ENCODE measurements around the gene KCNIP1.

KCNIP1 gene

DNA sequence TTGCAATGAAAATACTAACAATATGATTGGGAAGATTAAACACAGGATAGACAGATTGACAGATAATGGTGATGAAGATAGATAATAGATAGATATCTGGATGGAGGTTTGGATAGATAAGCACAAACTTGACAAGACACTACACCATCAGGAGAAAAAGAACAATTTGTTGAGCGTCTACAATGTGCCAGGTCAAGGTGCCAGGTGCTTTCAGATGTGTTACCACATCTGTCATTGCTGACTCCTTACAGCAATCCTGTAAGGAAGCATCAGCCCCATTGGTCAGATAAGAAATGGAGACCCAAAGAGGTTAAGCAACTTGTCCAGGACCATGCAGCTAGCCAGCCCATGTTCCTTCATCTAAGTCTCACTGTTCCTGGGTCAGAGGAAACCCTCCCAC lies 278.1 kb downstream of the KCNIP1 start:
- H3K18ac ChIP-seq (ENCODE audit: low read depth in 1 of 2, low read length in 2 of 2), result no peak overlapping the region
- H2BK5ac ChIP-seq (ENCODE audit: low read depth, low read length, poor library complexity, severe bottlenecking), result no peak overlapping the region
- DNase-seq, result no peak
- H3K4me1 ChIP-seq (ENCODE audit: control insufficient read depth, insufficient read depth, low read depth, low read length), result peaks cover 2% of the 10 kb centered on the region
- H3K9ac ChIP-seq (ENCODE audit: low read length), result no peak overlapping the region
- no peak overlapping the region for H4K8ac ChIP-seq (ENCODE audit: low read length)
- H2BK12ac ChIP-seq (ENCODE audit: low read length in 2 of 2), result no peak overlapping the region
- H3K4me2 ChIP-seq (ENCODE audit: low read length, poor library complexity, severe bottlenecking), result no peak overlapping the region
- no peaks in the 10 kb centered on the region for H3K79me1 ChIP-seq (replicated peaks; ENCODE audit: low read length, poor library complexity, severe bottlenecking)
- no peak overlapping the region for H2BK15ac ChIP-seq (ENCODE audit: low read depth, poor library complexity, severe bottlenecking)
- no peak overlapping the region for H2AFZ ChIP-seq (ENCODE audit: low read depth, low read length)
- no peaks in the 10 kb centered on the region for H3K9me3 ChIP-seq (ENCODE audit: control insufficient read depth, low read length)
- no peak overlapping the region for H3K4ac ChIP-seq (ENCODE audit: low read depth in 1 of 2, low read length in 2 of 2)
- WGBS, result 48% methylated on average over 1 of the region's 1 CpG
- no peak overlapping the region for H3K27ac ChIP-seq (ENCODE audit: low read length, poor library complexity, severe bottlenecking)
- no peak overlapping the region for H4K91ac ChIP-seq (ENCODE audit: low read length)
- no peak overlapping the region for H2AK5ac ChIP-seq (ENCODE audit: low read length, severe bottlenecking)
- H3K23ac ChIP-seq (ENCODE audit: low read length in 2 of 2), result no peak overlapping the region
- H3K27me3 ChIP-seq (ENCODE audit: control insufficient read depth in 1 of 2, insufficient read depth in 1 of 2, low read length in 2 of 2), result peaks cover 3 to 21% of the 10 kb centered on the region in 2 experiments
- H2BK120ac ChIP-seq (ENCODE audit: low read depth, low read length), result no peak overlapping the region
- H3K4me3 ChIP-seq (ENCODE audit: insufficient read depth in 1 of 2, low read depth in 1 of 2, low read length in 2 of 2), result no peak overlapping the region
- H3K36me3 ChIP-seq (ENCODE audit: control insufficient read depth in 1 of 2, insufficient read depth in 2 of 2, low read depth in 1 of 2, low read length in 2 of 2), result no peaks in the 10 kb centered on the region
- H3K14ac ChIP-seq (ENCODE audit: low read length in 2 of 2), result no peak overlapping the region

DNA sequence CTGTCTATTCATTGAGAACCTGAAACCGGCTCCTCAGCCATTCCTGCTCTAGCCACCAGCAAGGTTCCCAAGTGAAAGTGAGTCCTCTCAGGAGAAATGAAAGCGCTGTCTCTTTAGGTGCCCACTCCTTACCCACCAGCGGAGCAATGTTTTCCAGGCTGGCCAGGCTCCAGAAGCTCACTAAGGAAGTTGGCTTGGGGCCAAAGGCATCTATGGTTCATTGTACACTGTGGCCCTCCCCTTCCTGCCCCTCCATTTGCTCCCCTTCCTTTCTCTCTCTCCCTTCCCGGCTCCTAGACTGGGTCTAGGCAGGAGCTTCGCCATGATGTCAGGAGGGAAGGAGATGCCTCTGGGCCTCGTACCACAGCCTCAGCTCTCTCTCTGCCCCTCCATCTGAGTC lies 278.6 kb downstream of the KCNIP1 start:
- Histone ChIP-seq H3K23ac (ENCODE audit: low read length in 2 of 2) (no peak overlapping the region), H3K27me3 (ENCODE audit: control insufficient read depth in 1 of 2, insufficient read depth in 1 of 2, low read length in 2 of 2) (peaks cover 3 to 18% of the 10 kb centered on the region in 2 experiments), H4K91ac (ENCODE audit: low read length) (no peak overlapping the region), H2BK15ac (ENCODE audit: low read depth, poor library complexity, severe bottlenecking) (no peak overlapping the region), H3K14ac (ENCODE audit: low read length in 2 of 2) (no peak overlapping the region), H2AFZ (ENCODE audit: low read depth, low read length) (no peak overlapping the region), H3K9me3 (ENCODE audit: control insufficient read depth, low read length) (no peaks in the 10 kb centered on the region), H2BK12ac (ENCODE audit: low read length in 2 of 2) (no peak overlapping the region), H3K27ac (ENCODE audit: low read length, poor library complexity, severe bottlenecking) (no peak overlapping the region), H2BK120ac (ENCODE audit: low read depth, low read length) (no peak overlapping the region), H3K18ac (ENCODE audit: low read depth in 1 of 2, low read length in 2 of 2) (no peak overlapping the region), H3K4me3 (ENCODE audit: insufficient read depth in 1 of 2, low read depth in 1 of 2, low read length in 2 of 2) (no peak overlapping the region), H3K36me3 (ENCODE audit: control insufficient read depth in 1 of 2, insufficient read depth in 2 of 2, low read depth in 1 of 2, low read length in 2 of 2) (no peaks in the 10 kb centered on the region), H2AK5ac (ENCODE audit: low read length, severe bottlenecking) (no peak overlapping the region), H3K4me1 (ENCODE audit: control insufficient read depth, insufficient read depth, low read depth, low read length) (peaks cover 2% of the 10 kb centered on the region), H2BK5ac (ENCODE audit: low read depth, low read length, poor library complexity, severe bottlenecking) (no peak overlapping the region), H4K8ac (ENCODE audit: low read length) (no peak overlapping the region), H3K4me2 (ENCODE audit: low read length, poor library complexity, severe bottlenecking) (no peak overlapping the region), H3K4ac (ENCODE audit: low read depth in 1 of 2, low read length in 2 of 2) (no peak overlapping the region), H3K9ac (ENCODE audit: low read length) (no peak overlapping the region), H3K79me1 (replicated peaks; ENCODE audit: low read length, poor library complexity, severe bottlenecking) (no peaks in the 10 kb centered on the region)
- 96% methylated on average over 5 of the region's 6 CpGs for WGBS
- DNase-seq, result no peak

DNA sequence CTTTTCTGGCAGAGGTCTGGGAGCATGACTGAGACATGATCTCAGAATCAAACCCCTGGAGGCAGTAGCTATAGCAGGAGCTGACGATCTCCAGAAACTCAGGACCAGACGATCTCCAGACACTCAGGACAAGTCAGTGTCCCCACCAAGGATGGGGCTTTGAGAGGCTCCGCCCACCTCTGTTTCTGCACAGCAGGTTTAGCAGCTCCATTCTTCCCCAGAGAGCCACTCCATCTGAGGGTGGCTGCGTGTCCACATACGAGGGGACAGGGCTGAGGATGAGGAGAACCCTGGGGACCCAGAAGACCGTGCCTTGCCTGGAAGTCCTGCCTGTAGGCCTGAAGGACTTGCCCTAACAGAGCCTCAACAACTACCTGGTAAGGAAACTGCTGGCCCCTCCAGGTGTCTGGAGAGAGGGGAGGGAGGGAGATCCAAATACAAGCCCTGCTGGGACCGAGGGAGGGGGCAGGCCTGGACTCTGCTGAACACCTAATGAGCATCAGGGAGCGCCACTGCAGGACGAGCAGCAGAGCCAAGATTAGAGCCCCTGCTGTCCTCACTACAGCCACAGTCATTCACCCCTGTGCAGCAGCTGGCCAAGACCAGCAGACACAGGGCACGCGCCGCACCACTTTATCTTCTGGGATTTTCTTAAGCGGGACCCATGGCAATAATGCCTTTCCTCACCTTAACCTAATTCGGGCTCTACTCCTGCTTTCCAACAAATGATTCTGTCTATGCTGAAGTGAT lies 279.9 kb downstream of the KCNIP1 start, which contains the start of gene GABRP:
GABRP (plus strand) TSS at position 228 of the 750 bp plus-strand sequence. CDS start 4,891 bp downstream, outside the sequence.
- Histone ChIP-seq H3K4me3 (ENCODE audit: insufficient read depth in 1 of 2, low read depth in 1 of 2, low read length in 2 of 2) (no peak within 1 kb of the TSS), H4K91ac (ENCODE audit: low read length) (no peak within 1 kb of the TSS), H3K9me3 (ENCODE audit: control insufficient read depth, low read length) (no peaks in the 10 kb centered on the region), H3K4me2 (ENCODE audit: low read length, poor library complexity, severe bottlenecking) (no peak within 1 kb of the TSS), H3K9ac (ENCODE audit: low read length) (no peak within 1 kb of the TSS), H3K4ac (ENCODE audit: low read depth in 1 of 2, low read length in 2 of 2) (no peak within 1 kb of the TSS), H3K4me1 (ENCODE audit: control insufficient read depth, insufficient read depth, low read depth, low read length) (peaks cover 2% of the 10 kb centered on the region), H3K23ac (ENCODE audit: low read length in 2 of 2) (no peak within 1 kb of the TSS), H2BK12ac (ENCODE audit: low read length in 2 of 2) (no peak within 1 kb of the TSS), H3K27me3 (ENCODE audit: control insufficient read depth in 1 of 2, insufficient read depth in 1 of 2, low read length in 2 of 2) (peaks cover 3 to 18% of the 10 kb centered on the region in 2 experiments), H2AK5ac (ENCODE audit: low read length, severe bottlenecking) (no peak within 1 kb of the TSS), H3K79me1 (replicated peaks; ENCODE audit: low read length, poor library complexity, severe bottlenecking) (no peaks in the 10 kb centered on the region), H2BK5ac (ENCODE audit: low read depth, low read length, poor library complexity, severe bottlenecking) (no peak within 1 kb of the TSS), H2BK15ac (ENCODE audit: low read depth, poor library complexity, severe bottlenecking) (no peak within 1 kb of the TSS), H3K18ac (ENCODE audit: low read depth in 1 of 2, low read length in 2 of 2) (no peak within 1 kb of the TSS), H3K27ac (ENCODE audit: low read length, poor library complexity, severe bottlenecking) (no peak within 1 kb of the TSS), H3K36me3 (ENCODE audit: control insufficient read depth in 1 of 2, insufficient read depth in 2 of 2, low read depth in 1 of 2, low read length in 2 of 2) (no peaks in the 10 kb centered on the region), H3K14ac (ENCODE audit: low read length in 2 of 2) (no peak within 1 kb of the TSS), H2AFZ (ENCODE audit: low read depth, low read length) (no peak within 1 kb of the TSS), H4K8ac (ENCODE audit: low read length) (no peak within 1 kb of the TSS), H2BK120ac (ENCODE audit: low read depth, low read length) (no peak within 1 kb of the TSS)
- 76% methylated on average over 13 of the region's 14 CpGs for WGBS
- DNase-seq, result no peak

DNA sequence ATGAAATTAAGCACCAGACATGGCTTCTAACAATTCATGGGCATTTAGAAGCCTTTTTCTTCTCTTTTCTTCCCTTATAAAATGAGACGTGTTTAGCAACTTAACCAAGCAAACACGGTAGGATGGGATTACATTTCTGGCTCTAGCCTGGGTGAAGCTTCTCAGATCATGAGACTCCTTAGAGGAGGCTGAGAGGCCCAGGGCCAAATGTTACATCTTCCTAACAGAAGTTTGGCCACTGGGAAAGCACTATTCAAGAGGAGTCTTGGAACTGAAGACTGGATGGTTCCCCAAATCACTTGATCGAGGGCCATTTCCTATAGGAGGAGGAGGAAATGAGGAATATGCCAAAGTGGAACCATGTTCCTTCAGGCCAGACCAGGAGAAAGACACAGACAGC lies 281.6 kb downstream of the KCNIP1 start:
- H2AFZ ChIP-seq (ENCODE audit: low read depth, low read length), result no peak overlapping the region
- H3K23ac ChIP-seq (ENCODE audit: low read length in 2 of 2), result no peak overlapping the region
- no peak overlapping the region for H2BK12ac ChIP-seq (ENCODE audit: low read length in 2 of 2)
- no peak overlapping the region for H3K14ac ChIP-seq (ENCODE audit: low read length in 2 of 2)
- 84% methylated on average over 3 of the region's 3 CpGs for WGBS
- no peak overlapping the region for H2AK5ac ChIP-seq (ENCODE audit: low read length, severe bottlenecking)
- no peak for DNase-seq
- H3K27me3 ChIP-seq (ENCODE audit: control insufficient read depth in 1 of 2, insufficient read depth in 1 of 2, low read length in 2 of 2), result peaks cover 6 to 30% of the 10 kb centered on the region in 2 experiments
- no peaks in the 10 kb centered on the region for H3K79me1 ChIP-seq (replicated peaks; ENCODE audit: low read length, poor library complexity, severe bottlenecking)
- H3K36me3 ChIP-seq (ENCODE audit: control insufficient read depth in 1 of 2, insufficient read depth in 2 of 2, low read depth in 1 of 2, low read length in 2 of 2), result no peaks in the 10 kb centered on the region
- H3K4me3 ChIP-seq (ENCODE audit: insufficient read depth in 1 of 2, low read depth in 1 of 2, low read length in 2 of 2), result no peak overlapping the region
- H4K8ac ChIP-seq (ENCODE audit: low read length), result no peak overlapping the region
- H3K4me2 ChIP-seq (ENCODE audit: low read length, poor library complexity, severe bottlenecking), result no peak overlapping the region
- no peak overlapping the region for H3K9ac ChIP-seq (ENCODE audit: low read length)
- H3K27ac ChIP-seq (ENCODE audit: low read length, poor library complexity, severe bottlenecking), result no peak overlapping the region
- H2BK5ac ChIP-seq (ENCODE audit: low read depth, low read length, poor library complexity, severe bottlenecking), result no peak overlapping the region
- H3K4me1 ChIP-seq (ENCODE audit: control insufficient read depth, insufficient read depth, low read depth, low read length), result peaks cover 2% of the 10 kb centered on the region
- H3K18ac ChIP-seq (ENCODE audit: low read depth in 1 of 2, low read length in 2 of 2), result no peak overlapping the region
- no peak overlapping the region for H4K91ac ChIP-seq (ENCODE audit: low read length)
- no peaks in the 10 kb centered on the region for H3K9me3 ChIP-seq (ENCODE audit: control insufficient read depth, low read length)
- no peak overlapping the region for H2BK15ac ChIP-seq (ENCODE audit: low read depth, poor library complexity, severe bottlenecking)
- H2BK120ac ChIP-seq (ENCODE audit: low read depth, low read length), result no peak overlapping the region
- H3K4ac ChIP-seq (ENCODE audit: low read depth in 1 of 2, low read length in 2 of 2), result no peak overlapping the region
